Esophagus squamous epithelium (tissue), 4 donors: Measurements from ENCODE around the gene ATP5F1D.
A peak's percentile ranks its signal among the peaks of the same experiment; 100 is the strongest.

Experiments used
- CTCF ChIP-seq, 6 experiments: fragments of 450-650 bp in 4 of 6; fragments of 200-600 bp in 2 of 6; sonication (generic) in 2 of 6; IDR thresholded peaks; one replicate each; pipeline ENCODE4 v1.5.1; 2016 to 2019; ENCODE audit warnings: antibody characterized with exemption in 6 of 6, mild to moderate bottlenecking in 4 of 6, moderate library complexity in 4 of 6
- POLR2A ChIP-seq, 4 donors: fragments of 450-650 bp; IDR thresholded peaks; one replicate each; pipeline ENCODE4 v1.6.1; 2017; ENCODE audit warnings: antibody characterized with exemption in 4 of 4, mild to moderate bottlenecking in 4 of 4, moderate library complexity in 3 of 4

GRCh38 chr19:1248139-1248785 lies 6.7 kb downstream of the ATP5F1D start, which contains the start of gene MIDN:
- TF ChIP-seq CTCF (IDR thresholded peaks at IDR 0.05) (peak in 3 of 6 experiments; percentile 21 to 32 (median 21)), POLR2A (IDR thresholded peaks at IDR 0.05) (peak in 3 of 4 donors; percentile 32 to 91 (median 85))
